GM23338 (cell line): ENCODE data around the gene DST. TPM values are rescaled to one million over a fixed set of nuclear protein-coding genes. Genes with fewer than 3 reads are reported as not detected.

Experiments
- ATAC-seq: fragments of 200-7000 bp; cut with Tn5 transposase; 3 replicates; pipeline ENCODE4 v1.9.1; 2020
- DNase-seq: peaks from one replicate; pipeline ENCODE4 v3.0.0-alpha.2; 2015; ENCODE audit warnings: low spot score
- H2AFZ ChIP-seq: fragments of 200-600 bp; sonication (generic); 2 replicates; pipeline ENCODE4 v1.8.0; 2016; ENCODE audit warnings: antibody characterized with exemption, mild to moderate bottlenecking, moderate library complexity
- H3F3A ChIP-seq: fragments of 200-600 bp; sonication (generic); replicated peaks from 2 replicates; pipeline ENCODE4 v1.8.0; 2017; ENCODE audit warnings: antibody characterized with exemption, mixed run types, low read depth
- H3K27ac ChIP-seq: fragments of 200-600 bp; sonication (generic); 2 replicates; pipeline ENCODE4 v1.6.1; 2016; ENCODE audit warnings: low read depth
- H3K27me3 ChIP-seq: fragments of 200-600 bp; sonication (generic); 2 replicates; pipeline ENCODE4 v1.8.0; 2016; ENCODE audit warnings: mild to moderate bottlenecking, mixed run types, moderate library complexity; ENCODE audit not compliant: insufficient read depth
- H3K36me3 ChIP-seq: fragments of 200-600 bp; sonication (generic); 2 replicates; pipeline ENCODE4 v1.8.0; 2016; ENCODE audit warnings: mild to moderate bottlenecking; ENCODE audit not compliant: insufficient read depth
- H3K4me1 ChIP-seq: fragments of 200-600 bp; sonication (generic); 2 replicates; pipeline ENCODE4 v1.8.0; 2016; ENCODE audit warnings: mild to moderate bottlenecking, moderate library complexity; ENCODE audit not compliant: insufficient read depth
- H3K4me2 ChIP-seq: fragments of 200-600 bp; sonication (generic); 2 replicates; pipeline ENCODE4 v1.7.1; 2017; ENCODE audit warnings: mixed run types
- H3K4me3 ChIP-seq: fragments of 200-600 bp; sonication (generic); 2 replicates; pipeline ENCODE4 v1.6.1; 2016; ENCODE audit warnings: mixed run types
- H3K79me2 ChIP-seq: fragments of 200-600 bp; sonication (generic); replicated peaks from 2 replicates; pipeline ENCODE4 v1.8.0; 2017; ENCODE audit warnings: mild to moderate bottlenecking; ENCODE audit not compliant: insufficient read depth
- H3K9me2 ChIP-seq: fragments of 200-600 bp; sonication (generic); 2 replicates; pipeline ENCODE4 v1.8.0; 2017; ENCODE audit not compliant: insufficient read depth
- H4K20me1 ChIP-seq: fragments of 200-600 bp; sonication (generic); replicated peaks from 2 replicates; pipeline ENCODE4 v1.8.0; 2017; ENCODE audit warnings: mild to moderate bottlenecking; ENCODE audit not compliant: insufficient read depth
- H3K27ac Mint-ChIP-seq: 2 replicates; pipeline ENCODE4 v1.8.0; 2020; ENCODE audit warnings: inconsistent platforms, mild to moderate bottlenecking, moderate library complexity, mixed read lengths
- H3K27me3 Mint-ChIP-seq: 3 replicates; pipeline ENCODE4 v1.8.0; 2022; ENCODE audit warnings: low read depth, mild to moderate bottlenecking, moderate library complexity, mixed read lengths, inconsistent platforms; ENCODE audit not compliant: insufficient read depth, poor library complexity
- H3K36me3 Mint-ChIP-seq: 3 replicates; pipeline ENCODE4 v1.8.0; 2021; ENCODE audit warnings: low read depth, mild to moderate bottlenecking, inconsistent platforms, moderate library complexity, mixed read lengths
- H3K4me1 Mint-ChIP-seq: 3 replicates; pipeline ENCODE4 v1.8.0; 2020; ENCODE audit warnings: mild to moderate bottlenecking, inconsistent platforms, mixed read lengths
- H3K4me3 Mint-ChIP-seq: 3 replicates; pipeline ENCODE4 v1.8.0; 2021; ENCODE audit warnings: moderate library complexity, mild to moderate bottlenecking, inconsistent platforms, mixed read lengths
- H3K9me3 Mint-ChIP-seq: 3 replicates; pipeline ENCODE4 v1.8.0; 2020; ENCODE audit warnings: moderate library complexity, mild to moderate bottlenecking, inconsistent platforms, mixed read lengths
- CREB1 ChIP-seq: fragments of 250-450 bp; sonication (Bioruptor Pico); IDR thresholded peaks from 2 replicates; pipeline ENCODE4 v1.5.0; 2020; ENCODE audit warnings: low read depth, mild to moderate bottlenecking, moderate library complexity
- ETS1 ChIP-seq: IDR thresholded peaks from 2 replicates; pipeline ENCODE4 v1.6.1; 2016; ENCODE audit warnings: antibody characterized with exemption
- EZH2 ChIP-seq: fragments of 200-600 bp; sonication (generic); IDR thresholded peaks from one replicate; pipeline ENCODE4 v1.8.0; 2017; ENCODE audit warnings: antibody characterized with exemption, mild to moderate bottlenecking, low read depth; ENCODE audit not compliant: unreplicated experiment
- EZH2phosphoT487 ChIP-seq: fragments of 200-600 bp; sonication (generic); IDR thresholded peaks from one replicate; pipeline ENCODE4 v1.8.1; 2018; ENCODE audit warnings: antibody characterized with exemption; ENCODE audit not compliant: unreplicated experiment
- JUNB ChIP-seq: IDR thresholded peaks from one replicate; pipeline ENCODE4 v1.6.1; 2016; ENCODE audit warnings: antibody characterized with exemption; ENCODE audit not compliant: unreplicated experiment
- NANOG ChIP-seq: IDR thresholded peaks from 2 replicates; pipeline ENCODE4 v1.6.1; 2016; ENCODE audit warnings: antibody characterized with exemption, borderline replicate concordance
- POLR2AphosphoS5 ChIP-seq: IDR thresholded peaks from 2 replicates; pipeline ENCODE4 v1.6.1; 2016; ENCODE audit warnings: antibody characterized with exemption, low read depth
- REST ChIP-seq: IDR thresholded peaks from one replicate; pipeline ENCODE4 v1.6.1; 2018; ENCODE audit warnings: antibody characterized with exemption; ENCODE audit not compliant: unreplicated experiment
- STAT1 ChIP-seq: IDR thresholded peaks from one replicate; pipeline ENCODE4 v1.6.1; 2016; ENCODE audit warnings: antibody characterized with exemption; ENCODE audit not compliant: unreplicated experiment
- ZNF114 ChIP-seq: fragments of 250-450 bp; sonication (Bioruptor Pico); IDR thresholded peaks from 2 replicates; pipeline ENCODE4 v1.5.0; 2020; ENCODE audit warnings: mild to moderate bottlenecking, moderate library complexity
- ZNF331 ChIP-seq: fragments of 250-450 bp; sonication (Bioruptor Pico); IDR thresholded peaks from 2 replicates; pipeline ENCODE4 v1.5.0; 2020; ENCODE audit warnings: low read depth, mild to moderate bottlenecking, moderate library complexity
- polyA plus RNA-seq: library from polyadenylated mRNA; unstranded; fragments of >200 nt; fragmentation: Nextera tagmentation; extraction: Ambion mirVana; gene quantifications from 2 replicates; pipeline ENCODE4 v1.2.1, GENCODE V29; 2016
- total RNA-seq: library from RNA; depleted of rRNA; stranded (reverse); fragments of >200 nt; shearing (Covaris generic); gene quantifications from 2 replicates; pipeline ENCODE4 v1.2.3, GENCODE V29; 2014
- TF ChIP-seq, protein P1 (sequence below), 2 experiments: fragments of 200-600 bp in 1 of 2; sonication (generic) in 1 of 2; conservative IDR thresholded peaks; 2 replicates each; pipeline versions ENCODE4 v1.5.1 to v1.6.1; 2016 to 2017; ENCODE audit warnings: antibody characterized with exemption in 2 of 2, low read depth in 2 of 2, mild to moderate bottlenecking in 2 of 2, moderate library complexity in 1 of 2
- TF ChIP-seq, protein P2 (sequence below): fragments of 250-450 bp; sonication (Bioruptor Pico); IDR thresholded peaks from 2 replicates; pipeline ENCODE4 v1.5.0; 2020; ENCODE audit warnings: mild to moderate bottlenecking, moderate library complexity

The DST gene
- total and polyA plus RNA-seq, 2 experiments from 2014 or later, result 88.7 to 188 TPM

DNA sequence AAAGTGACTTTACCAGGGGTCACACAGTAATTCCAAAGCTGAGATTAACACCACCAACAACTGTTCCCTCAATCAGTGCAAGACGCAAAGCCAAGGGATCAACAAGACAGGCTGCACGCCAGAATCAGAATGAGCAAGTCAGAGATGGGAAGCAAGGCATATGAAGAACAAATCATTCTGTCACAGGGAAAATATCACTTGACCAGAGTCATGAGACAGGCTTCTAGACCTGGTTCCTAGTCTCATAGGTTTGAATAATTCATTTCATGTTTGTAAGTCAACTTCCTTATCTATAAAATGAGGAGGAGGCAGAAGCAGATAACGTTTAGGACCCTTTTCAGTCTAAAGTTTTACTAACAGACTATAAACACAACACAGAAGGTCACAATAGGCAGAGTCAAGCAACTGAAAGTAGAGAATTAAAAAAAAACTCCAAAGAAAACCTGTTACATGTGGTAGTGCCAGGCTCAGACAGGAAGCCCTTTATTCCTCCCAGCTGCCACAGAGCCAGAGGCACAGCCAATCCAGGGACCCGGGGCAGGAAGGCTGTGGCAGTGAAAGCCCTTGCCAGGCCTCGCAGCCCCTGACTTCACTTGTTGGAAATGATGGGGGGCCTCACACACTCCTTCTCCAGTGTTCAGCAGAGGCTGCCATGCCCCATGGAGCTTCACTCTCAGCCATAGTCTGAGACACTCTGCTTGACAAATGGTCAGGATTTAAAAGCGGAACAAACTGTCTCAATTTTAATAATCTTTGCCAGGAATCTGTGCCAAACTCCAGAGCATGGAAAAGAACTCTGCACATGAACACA, 29.2 kb upstream of the DST start:
- TF ChIP-seq STAT1 (no peak), REST (no peak), ETS1 (no peak), ZNF114 (CRISPR knock-in tag) (no peak), EZH2phosphoT487 (no peak), JUNB (no peak), NANOG (no peak), EZH2 (no peak), POLR2AphosphoS5 (no peak), ZNF331 (CRISPR knock-in tag) (no peak), CREB1 (CRISPR knock-in tag) (no peak)
- TF ChIP-seq, protein P1, sequence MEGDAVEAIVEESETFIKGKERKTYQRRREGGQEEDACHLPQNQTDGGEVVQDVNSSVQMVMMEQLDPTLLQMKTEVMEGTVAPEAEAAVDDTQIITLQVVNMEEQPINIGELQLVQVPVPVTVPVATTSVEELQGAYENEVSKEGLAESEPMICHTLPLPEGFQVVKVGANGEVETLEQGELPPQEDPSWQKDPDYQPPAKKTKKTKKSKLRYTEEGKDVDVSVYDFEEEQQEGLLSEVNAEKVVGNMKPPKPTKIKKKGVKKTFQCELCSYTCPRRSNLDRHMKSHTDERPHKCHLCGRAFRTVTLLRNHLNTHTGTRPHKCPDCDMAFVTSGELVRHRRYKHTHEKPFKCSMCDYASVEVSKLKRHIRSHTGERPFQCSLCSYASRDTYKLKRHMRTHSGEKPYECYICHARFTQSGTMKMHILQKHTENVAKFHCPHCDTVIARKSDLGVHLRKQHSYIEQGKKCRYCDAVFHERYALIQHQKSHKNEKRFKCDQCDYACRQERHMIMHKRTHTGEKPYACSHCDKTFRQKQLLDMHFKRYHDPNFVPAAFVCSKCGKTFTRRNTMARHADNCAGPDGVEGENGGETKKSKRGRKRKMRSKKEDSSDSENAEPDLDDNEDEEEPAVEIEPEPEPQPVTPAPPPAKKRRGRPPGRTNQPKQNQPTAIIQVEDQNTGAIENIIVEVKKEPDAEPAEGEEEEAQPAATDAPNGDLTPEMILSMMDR (conservative IDR thresholded peaks at IDR 0.05; ENCODE audit: low read depth in 2 of 2), result no peak
- TF ChIP-seq, protein P2, sequence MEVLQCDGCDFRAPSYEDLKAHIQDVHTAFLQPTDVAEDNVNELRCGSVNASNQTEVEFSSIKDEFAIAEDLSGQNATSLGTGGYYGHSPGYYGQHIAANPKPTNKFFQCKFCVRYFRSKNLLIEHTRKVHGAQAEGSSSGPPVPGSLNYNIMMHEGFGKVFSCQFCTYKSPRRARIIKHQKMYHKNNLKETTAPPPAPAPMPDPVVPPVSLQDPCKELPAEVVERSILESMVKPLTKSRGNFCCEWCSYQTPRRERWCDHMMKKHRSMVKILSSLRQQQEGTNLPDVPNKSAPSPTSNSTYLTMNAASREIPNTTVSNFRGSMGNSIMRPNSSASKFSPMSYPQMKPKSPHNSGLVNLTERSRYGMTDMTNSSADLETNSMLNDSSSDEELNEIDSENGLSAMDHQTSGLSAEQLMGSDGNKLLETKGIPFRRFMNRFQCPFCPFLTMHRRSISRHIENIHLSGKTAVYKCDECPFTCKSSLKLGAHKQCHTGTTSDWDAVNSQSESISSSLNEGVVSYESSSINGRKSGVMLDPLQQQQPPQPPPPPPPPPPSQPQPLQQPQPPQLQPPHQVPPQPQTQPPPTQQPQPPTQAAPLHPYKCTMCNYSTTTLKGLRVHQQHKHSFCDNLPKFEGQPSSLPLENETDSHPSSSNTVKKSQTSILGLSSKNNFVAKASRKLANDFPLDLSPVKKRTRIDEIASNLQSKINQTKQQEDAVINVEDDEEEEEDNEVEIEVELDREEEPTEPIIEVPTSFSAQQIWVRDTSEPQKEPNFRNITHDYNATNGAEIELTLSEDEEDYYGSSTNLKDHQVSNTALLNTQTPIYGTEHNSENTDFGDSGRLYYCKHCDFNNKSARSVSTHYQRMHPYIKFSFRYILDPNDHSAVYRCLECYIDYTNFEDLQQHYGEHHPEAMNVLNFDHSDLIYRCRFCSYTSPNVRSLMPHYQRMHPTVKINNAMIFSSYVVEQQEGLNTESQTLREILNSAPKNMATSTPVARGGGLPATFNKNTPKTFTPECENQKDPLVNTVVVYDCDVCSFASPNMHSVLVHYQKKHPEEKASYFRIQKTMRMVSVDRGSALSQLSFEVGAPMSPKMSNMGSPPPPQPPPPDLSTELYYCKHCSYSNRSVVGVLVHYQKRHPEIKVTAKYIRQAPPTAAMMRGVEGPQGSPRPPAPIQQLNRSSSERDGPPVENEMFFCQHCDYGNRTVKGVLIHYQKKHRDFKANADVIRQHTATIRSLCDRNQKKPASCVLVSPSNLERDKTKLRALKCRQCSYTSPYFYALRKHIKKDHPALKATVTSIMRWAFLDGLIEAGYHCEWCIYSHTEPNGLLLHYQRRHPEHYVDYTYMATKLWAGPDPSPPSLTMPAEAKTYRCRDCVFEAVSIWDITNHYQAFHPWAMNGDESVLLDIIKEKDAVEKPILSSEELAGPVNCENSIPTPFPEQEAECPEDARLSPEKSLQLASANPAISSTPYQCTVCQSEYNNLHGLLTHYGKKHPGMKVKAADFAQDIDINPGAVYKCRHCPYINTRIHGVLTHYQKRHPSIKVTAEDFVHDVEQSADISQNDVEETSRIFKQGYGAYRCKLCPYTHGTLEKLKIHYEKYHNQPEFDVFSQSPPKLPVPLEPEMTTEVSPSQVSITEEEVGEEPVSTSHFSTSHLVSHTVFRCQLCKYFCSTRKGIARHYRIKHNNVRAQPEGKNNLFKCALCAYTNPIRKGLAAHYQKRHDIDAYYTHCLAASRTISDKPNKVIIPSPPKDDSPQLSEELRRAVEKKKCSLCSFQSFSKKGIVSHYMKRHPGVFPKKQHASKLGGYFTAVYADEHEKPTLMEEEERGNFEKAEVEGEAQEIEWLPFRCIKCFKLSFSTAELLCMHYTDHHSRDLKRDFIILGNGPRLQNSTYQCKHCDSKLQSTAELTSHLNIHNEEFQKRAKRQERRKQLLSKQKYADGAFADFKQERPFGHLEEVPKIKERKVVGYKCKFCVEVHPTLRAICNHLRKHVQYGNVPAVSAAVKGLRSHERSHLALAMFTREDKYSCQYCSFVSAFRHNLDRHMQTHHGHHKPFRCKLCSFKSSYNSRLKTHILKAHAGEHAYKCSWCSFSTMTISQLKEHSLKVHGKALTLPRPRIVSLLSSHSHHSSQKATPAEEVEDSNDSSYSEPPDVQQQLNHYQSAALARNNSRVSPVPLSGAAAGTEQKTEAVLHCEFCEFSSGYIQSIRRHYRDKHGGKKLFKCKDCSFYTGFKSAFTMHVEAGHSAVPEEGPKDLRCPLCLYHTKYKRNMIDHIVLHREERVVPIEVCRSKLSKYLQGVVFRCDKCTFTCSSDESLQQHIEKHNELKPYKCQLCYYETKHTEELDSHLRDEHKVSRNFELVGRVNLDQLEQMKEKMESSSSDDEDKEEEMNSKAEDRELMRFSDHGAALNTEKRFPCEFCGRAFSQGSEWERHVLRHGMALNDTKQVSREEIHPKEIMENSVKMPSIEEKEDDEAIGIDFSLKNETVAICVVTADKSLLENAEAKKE (CRISPR knock-in tag), result no peak
- peaks cover 57% of the 10 kb centered on the region for H3K79me2 ChIP-seq
- H3K36me3 ChIP-seq, result no peaks in the 10 kb centered on the region
- H2AFZ ChIP-seq, result no peak overlapping the region
- no peaks in the 10 kb centered on the region for H3K9me3 Mint-ChIP-seq
- H3K27me3 Mint-ChIP-seq, result no peaks in the 10 kb centered on the region
- H3K27ac ChIP-seq, result 0 out of 2 replicates have a peak overlapping the region, but pooled peaks have one; percentile 45
- H3K27me3 ChIP-seq, result no peaks in the 10 kb centered on the region
- H3K4me1 Mint-ChIP-seq, result no peaks in the 10 kb centered on the region
- no peak overlapping the region for H3K4me2 ChIP-seq
- H3K36me3 Mint-ChIP-seq, result no peaks in the 10 kb centered on the region; the same call in 2 of the 3 replicates
- H3K9me2 ChIP-seq, result no peaks in the 10 kb centered on the region
- H3K4me3 ChIP-seq, result no peak overlapping the region
- H3K4me1 ChIP-seq, result no peaks in the 10 kb centered on the region
- no peak overlapping the region for H3K4me3 Mint-ChIP-seq
- no peaks in the 10 kb centered on the region for H3F3A ChIP-seq
- DNase-seq (no peak), ATAC-seq (peak; percentile 43; the same call in 2 of the 3 replicates)
- H3K27ac Mint-ChIP-seq, result no peak overlapping the region
- no peaks in the 10 kb centered on the region; the same call in 1 of the 2 replicates for H4K20me1 ChIP-seq
